Gastrocnemius medialis (tissue), 4 donors: Measurements from ENCODE around the gene KIF26B. TPM values are rescaled to one million over a fixed set of nuclear protein-coding genes. Genes with fewer than 3 reads are reported as not detected.

ENCODE experiments used
- ATAC-seq, 2 donors: fragments of 150-250 bp; one replicate each; pipeline ENCODE4 v1.9.1; 2016
- DNase-seq, 2 donors: peaks; one replicate each; pipeline ENCODE4 v3.0.0-alpha.2; 2019
- H3K27ac ChIP-seq, 4 donors: fragments of 200-600 bp; sonication (generic); 1 replicate in 1 of 4; 2 replicates in 3 of 4; pipeline ENCODE4 v1.5.1; 2016 to 2018; ENCODE audit warnings: mild to moderate bottlenecking in 2 of 4, moderate library complexity in 1 of 4
- H3K27me3 ChIP-seq, 3 donors: fragments of 200-600 bp; sonication (generic) in 2 of 3; 1 replicate in 1 of 3; 2 replicates in 2 of 3; pipeline versions ENCODE4 v1.5.1 to v1.6.0; 2016 to 2019; ENCODE audit warnings: mild to moderate bottlenecking in 1 of 3, moderate library complexity in 1 of 3
- H3K36me3 ChIP-seq, 2 donors: fragments of 200-600 bp; sonication (generic) in 1 of 2; one replicate each; pipeline ENCODE4 v1.5.1; 2017 to 2018
- H3K4me1 ChIP-seq, 2 donors: fragments of 200-600 bp; sonication (generic) in 1 of 2; one replicate each; pipeline ENCODE4 v1.5.1; 2016 to 2017; ENCODE audit warnings: mild to moderate bottlenecking in 2 of 2
- H3K4me3 ChIP-seq, 4 donors: fragments of 200-600 bp; sonication (generic) in 3 of 4; 1 replicate in 1 of 4; 2 replicates in 3 of 4; pipeline ENCODE4 v1.5.1; 2016 to 2019; ENCODE audit warnings: mild to moderate bottlenecking in 2 of 4
- H3K9me3 ChIP-seq, 3 donors: fragments of 200-600 bp; sonication (generic) in 2 of 3; 1 replicate in 1 of 3; 2 replicates in 2 of 3; pipeline ENCODE4 v1.5.1; 2016 to 2019
- POLR2A ChIP-seq, 2 donors: fragments of 450-650 bp; IDR thresholded peaks; one replicate each; pipeline ENCODE4 v1.6.1; 2017; ENCODE audit warnings: antibody characterized with exemption in 2 of 2, mild to moderate bottlenecking in 2 of 2, moderate library complexity in 2 of 2
- in situ Hi-C, 4 donors: fragments of 200-750 bp; cut with MboI; loops; one replicate each; pipeline versions ENCODE4 v1.15.0 to v1.8.0; 2017; ENCODE audit warnings: low sequenced_read_pairs in 4 of 4
- intact Hi-C: fragments of 100-400 bp; cut with DNase I; formaldehyde crosslinking; loops from one replicate; pipeline ENCODE4 v1.15.1; 2023; ENCODE audit warnings: low total_unique reads
- total RNA-seq, 4 donors: library from RNA; depleted of rRNA; stranded (reverse); fragments of >200 nt; gene quantifications; one replicate each; pipeline versions ENCODE4 v1.1.0 to v1.2.3, GENCODE V29; 2016
- TF ChIP-seq, protein P1 (sequence below), 5 experiments: fragments of 450-650 bp in 3 of 5; fragments of 200-600 bp in 2 of 5; sonication (generic) in 2 of 5; IDR thresholded peaks in 4 of 5; conservative IDR thresholded peaks in 1 of 5; 1 replicate in 4 of 5; 2 replicates in 1 of 5; pipeline ENCODE4 v1.5.1; 2016 to 2019; ENCODE audit warnings: antibody characterized with exemption in 5 of 5, mild to moderate bottlenecking in 3 of 5, moderate library complexity in 3 of 5

KIF26B gene
- total RNA-seq, 4 donors from 2014 or later: 0.02 to 0.20 (median 0.10) TPM; not detected in 1

DNA sequence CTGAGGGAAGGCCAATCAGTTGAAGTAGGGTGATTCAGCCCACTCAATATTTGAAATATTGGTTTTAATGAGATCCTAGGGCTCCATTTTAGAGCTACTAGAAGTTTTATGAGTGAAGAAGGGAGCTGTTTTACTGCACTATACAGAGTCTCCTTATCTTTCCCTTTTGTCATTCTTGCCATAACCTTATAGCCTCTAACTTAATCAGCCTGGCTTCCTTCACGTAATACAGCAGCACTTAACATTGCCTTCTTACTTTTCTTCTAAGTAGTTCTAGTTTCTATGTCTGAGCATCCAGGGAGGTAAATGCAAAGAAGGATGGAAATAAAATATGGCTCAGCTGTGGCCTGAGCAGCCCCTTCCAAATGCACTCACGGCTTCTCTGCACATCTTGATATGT, 299.3 kb downstream of the KIF26B start:
- TF ChIP-seq, protein P1, sequence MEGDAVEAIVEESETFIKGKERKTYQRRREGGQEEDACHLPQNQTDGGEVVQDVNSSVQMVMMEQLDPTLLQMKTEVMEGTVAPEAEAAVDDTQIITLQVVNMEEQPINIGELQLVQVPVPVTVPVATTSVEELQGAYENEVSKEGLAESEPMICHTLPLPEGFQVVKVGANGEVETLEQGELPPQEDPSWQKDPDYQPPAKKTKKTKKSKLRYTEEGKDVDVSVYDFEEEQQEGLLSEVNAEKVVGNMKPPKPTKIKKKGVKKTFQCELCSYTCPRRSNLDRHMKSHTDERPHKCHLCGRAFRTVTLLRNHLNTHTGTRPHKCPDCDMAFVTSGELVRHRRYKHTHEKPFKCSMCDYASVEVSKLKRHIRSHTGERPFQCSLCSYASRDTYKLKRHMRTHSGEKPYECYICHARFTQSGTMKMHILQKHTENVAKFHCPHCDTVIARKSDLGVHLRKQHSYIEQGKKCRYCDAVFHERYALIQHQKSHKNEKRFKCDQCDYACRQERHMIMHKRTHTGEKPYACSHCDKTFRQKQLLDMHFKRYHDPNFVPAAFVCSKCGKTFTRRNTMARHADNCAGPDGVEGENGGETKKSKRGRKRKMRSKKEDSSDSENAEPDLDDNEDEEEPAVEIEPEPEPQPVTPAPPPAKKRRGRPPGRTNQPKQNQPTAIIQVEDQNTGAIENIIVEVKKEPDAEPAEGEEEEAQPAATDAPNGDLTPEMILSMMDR (IDR thresholded peaks at IDR 0.05 in 4 of 5, conservative IDR thresholded peaks at IDR 0.05 in 1 of 5): no peak
- TF ChIP-seq POLR2A (IDR thresholded peaks at IDR 0.05): no peak
- H3K4me3 ChIP-seq: no peak overlapping the region
- H3K36me3 ChIP-seq: no peaks in the 10 kb centered on the region
- no peaks in the 10 kb centered on the region for H3K27me3 ChIP-seq
- H3K4me1 ChIP-seq: no peaks in the 10 kb centered on the region
- no peaks in the 10 kb centered on the region for H3K9me3 ChIP-seq
- in situ Hi-C loops: no loop called here
- ATAC-seq (no peak), DNase-seq (no peak)
- intact Hi-C loops: no loop called here
- no peak overlapping the region for H3K27ac ChIP-seq

DNA sequence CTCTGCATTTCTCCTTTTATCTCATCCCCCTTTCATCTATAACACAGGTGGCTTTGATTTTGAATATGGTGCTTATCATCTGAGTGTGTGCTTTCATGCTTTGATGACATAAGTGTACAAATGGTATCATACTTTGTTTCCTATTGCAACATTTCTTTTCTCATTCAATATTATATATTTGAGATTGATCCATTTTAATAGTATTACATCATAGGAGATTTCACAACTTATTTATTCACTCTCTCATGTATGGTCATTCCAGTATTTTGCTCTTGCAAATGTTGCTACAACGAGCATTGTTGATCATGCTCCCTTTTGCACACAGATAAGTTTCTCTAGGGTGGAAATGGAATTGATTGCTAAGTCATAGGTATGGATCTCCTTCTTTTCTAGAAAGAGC, 302.8 kb downstream of the KIF26B start:
- no peaks in the 10 kb centered on the region for H3K36me3 ChIP-seq
- intact Hi-C loops: no loop called here
- H3K9me3 ChIP-seq: no peaks in the 10 kb centered on the region
- TF ChIP-seq POLR2A (IDR thresholded peaks at IDR 0.05): no peak
- TF ChIP-seq, protein P1 (IDR thresholded peaks at IDR 0.05 in 4 of 5, conservative IDR thresholded peaks at IDR 0.05 in 1 of 5): no peak
- in situ Hi-C loops: no loop called here
- H3K27me3 ChIP-seq: no peaks in the 10 kb centered on the region
- H3K4me1 ChIP-seq: no peaks in the 10 kb centered on the region
- H3K4me3 ChIP-seq: no peak overlapping the region
- H3K27ac ChIP-seq: no peak overlapping the region
- DNase-seq (no peak), ATAC-seq (no peak)

DNA sequence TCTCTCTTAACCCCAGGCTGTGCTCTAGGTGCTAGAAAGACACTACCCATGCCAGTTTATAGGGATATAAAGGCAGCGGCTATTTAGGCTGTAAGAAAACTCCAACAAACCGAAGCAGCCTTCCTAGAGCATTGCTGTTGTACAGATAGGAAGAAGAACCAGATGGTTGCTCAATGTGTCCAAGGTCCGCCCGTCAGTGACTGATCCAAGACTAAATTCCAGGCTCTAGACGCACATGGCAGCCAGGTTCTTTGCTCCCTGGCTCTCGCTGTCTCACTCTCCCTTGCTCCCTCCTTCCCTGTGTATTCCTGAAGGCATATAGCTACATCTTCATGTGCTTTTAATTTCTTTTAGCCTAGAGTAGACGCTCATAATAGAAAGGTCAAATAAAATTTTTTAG, 303.4 kb downstream of the KIF26B start:
- DNase-seq (no peak), ATAC-seq (no peak)
- TF ChIP-seq, protein P1 (IDR thresholded peaks at IDR 0.05 in 4 of 5, conservative IDR thresholded peaks at IDR 0.05 in 1 of 5): no peak
- TF ChIP-seq POLR2A (IDR thresholded peaks at IDR 0.05): no peak
- H3K9me3 ChIP-seq: no peaks in the 10 kb centered on the region
- in situ Hi-C loops (no loop called here), intact Hi-C loops (no loop called here)
- no peak overlapping the region for H3K27ac ChIP-seq
- H3K4me1 ChIP-seq: no peaks in the 10 kb centered on the region
- no peaks in the 10 kb centered on the region for H3K36me3 ChIP-seq
- no peak overlapping the region for H3K4me3 ChIP-seq
- no peaks in the 10 kb centered on the region for H3K27me3 ChIP-seq

GRCh38 chr1:245458761-245459174, 304.0 kb downstream of the KIF26B start:
- in situ Hi-C loops (no loop called here), intact Hi-C loops (no loop called here)
- Histone ChIP-seq H3K4me1 (no peaks in the 10 kb centered on the region), H3K27ac (no peak overlapping the region), H3K4me3 (no peak overlapping the region), H3K27me3 (no peaks in the 10 kb centered on the region), H3K9me3 (no peaks in the 10 kb centered on the region), H3K36me3 (no peaks in the 10 kb centered on the region)
- DNase-seq (no peak), ATAC-seq (no peak)
- TF ChIP-seq, protein P1 (IDR thresholded peaks at IDR 0.05 in 4 of 5, conservative IDR thresholded peaks at IDR 0.05 in 1 of 5): no peak
- TF ChIP-seq POLR2A (IDR thresholded peaks at IDR 0.05): no peak

GRCh38 chr1:245459621-245460020, 304.8 kb downstream of the KIF26B start:
- Histone ChIP-seq H3K4me1 (no peaks in the 10 kb centered on the region), H3K9me3 (no peaks in the 10 kb centered on the region), H3K36me3 (no peaks in the 10 kb centered on the region), H3K4me3 (no peak overlapping the region), H3K27me3 (no peaks in the 10 kb centered on the region), H3K27ac (no peak overlapping the region)
- intact Hi-C loops (no loop called here), in situ Hi-C loops (no loop called here)
- ATAC-seq (no peak), DNase-seq (no peak)
- TF ChIP-seq, protein P1 (IDR thresholded peaks at IDR 0.05 in 4 of 5, conservative IDR thresholded peaks at IDR 0.05 in 1 of 5): no peak
- no peak for TF ChIP-seq POLR2A (IDR thresholded peaks at IDR 0.05)
